DMS114 treated with DMSO at 0.1 percent for 48 hours (cell line): ENCODE data around the gene IARS1.

ENCODE experiments used
- DNase-seq: peaks from one replicate; lab custom pipeline; 2025; ENCODE audit not compliant: unreplicated experiment; lab: John Stamatoyannopoulos, UW

The IARS1 gene

GRCh38 chr9:92245005-92245797 is 48.3 kb downstream of the IARS1 start:
- DNase-seq = no peak
